CD4-positive, alpha-beta T cell (primary cell): ENCODE results near the gene PLCB2. TPM values are rescaled to one million over a fixed set of nuclear protein-coding genes. Genes with fewer than 3 reads are reported as not detected.

Experiments
- ATAC-seq: fragments of 200-7000 bp; cut with Tn5 transposase; one replicate; pipeline ENCODE4 v1.10.0; 2022; ENCODE audit warnings: mild to moderate bottlenecking; ENCODE audit not compliant: poor library complexity
- CTCF ChIA-PET: fragments of 350-600 bp; sonication (Branson Sonifier 250); formaldehyde crosslinking; loops from one replicate; lab custom pipeline; 2021; ENCODE audit warnings: antibody characterized with exemption, inconsistent platforms; lab: Charles Lee
- POLR2A ChIA-PET: fragments of 350-600 bp; sonication (Branson Sonifier 250); formaldehyde crosslinking; loops from one replicate; lab custom pipeline; 2021; ENCODE audit warnings: antibody characterized with exemption, inconsistent platforms; lab: Charles Lee
- DNase-seq, 14 experiments: peaks; one replicate each; pipeline ENCODE4 v3.0.0-alpha.2; 2013 to 2020; ENCODE audit warnings: mixed read lengths in 2 of 14
- H3K27ac ChIP-seq, 2 donors: one replicate each; pipeline versions ENCODE4 v1.5.1 to v1.7.0; 2013; ENCODE audit warnings: low read length in 2 of 2, low read depth in 1 of 2, mild to moderate bottlenecking in 1 of 2
- H3K27me3 ChIP-seq, 2 experiments: 1 replicate in 1 of 2; 2 replicates in 1 of 2; pipeline versions ENCODE4 v1.6.1 to v1.7.0; 2013; ENCODE audit warnings: low read length in 2 of 2, control low read depth in 1 of 2, mild to moderate bottlenecking in 1 of 2, moderate library complexity in 1 of 2; ENCODE audit not compliant: insufficient read depth in 2 of 2, control insufficient read depth in 1 of 2
- H3K36me3 ChIP-seq: one replicate; pipeline ENCODE4 v1.6.1; 2013; ENCODE audit warnings: low read length, control low read depth; ENCODE audit not compliant: insufficient read depth
- H3K4me1 ChIP-seq: one replicate; pipeline ENCODE4 v1.6.1; 2013; ENCODE audit warnings: low read length, control low read depth; ENCODE audit not compliant: insufficient read depth
- H3K4me3 ChIP-seq: one replicate; pipeline ENCODE4 v1.5.1; 2013; ENCODE audit warnings: mild to moderate bottlenecking, low read length, moderate library complexity
- H3K9me3 ChIP-seq, 2 experiments: 1 replicate in 1 of 2; 2 replicates in 1 of 2; pipeline versions ENCODE4 v1.6.1 to v1.7.0; 2013; ENCODE audit warnings: low read length in 2 of 2, mild to moderate bottlenecking in 2 of 2, control low read depth in 1 of 2, moderate library complexity in 1 of 2; ENCODE audit not compliant: control insufficient read depth in 1 of 2, insufficient read depth in 1 of 2
- H3K27ac Mint-ChIP-seq: one replicate; pipeline ENCODE4 v1.8.0; 2020; ENCODE audit warnings: mixed read lengths
- H3K27me3 Mint-ChIP-seq: one replicate; pipeline ENCODE4 v1.8.0; 2021; ENCODE audit warnings: mixed read lengths
- H3K36me3 Mint-ChIP-seq: one replicate; pipeline ENCODE4 v1.8.0; 2021; ENCODE audit warnings: low read depth, mixed read lengths
- H3K4me1 Mint-ChIP-seq: one replicate; pipeline ENCODE4 v1.8.0; 2021; ENCODE audit warnings: low read depth, mixed read lengths
- H3K4me3 Mint-ChIP-seq: one replicate; pipeline ENCODE4 v1.8.0; 2020; ENCODE audit warnings: mild to moderate bottlenecking, mixed read lengths
- H3K9me3 Mint-ChIP-seq: one replicate; pipeline ENCODE4 v1.8.0; 2020; ENCODE audit warnings: mixed read lengths
- intact Hi-C, 2 experiments: fragments of 100-400 bp; cut with DNase I in 1 of 2; cut with micrococcal nuclease in 1 of 2; formaldehyde crosslinking; loops; one replicate each; pipeline versions ENCODE4 v1.15.1 to v1.9.0; 2023 to 2025; cut with DNase I, micrococcal nuclease
- total RNA-seq, 174 experiments: library from RNA in 2 of 174; stranded (reverse) in 2 of 174; gene quantifications; one replicate each; pipeline ENCODE4 v1.2.3 and lab custom pipeline; 2021 to 2026
- TF ChIP-seq, protein P1 (sequence below): fragments of 200-600 bp; IDR thresholded peaks from one replicate; pipeline ENCODE4 v1.8.0; 2022; ENCODE audit warnings: antibody characterized with exemption, mild to moderate bottlenecking

PLCB2 gene
- total RNA-seq, 2 experiments from 2014 or later: 206 to 222 TPM

DNA sequence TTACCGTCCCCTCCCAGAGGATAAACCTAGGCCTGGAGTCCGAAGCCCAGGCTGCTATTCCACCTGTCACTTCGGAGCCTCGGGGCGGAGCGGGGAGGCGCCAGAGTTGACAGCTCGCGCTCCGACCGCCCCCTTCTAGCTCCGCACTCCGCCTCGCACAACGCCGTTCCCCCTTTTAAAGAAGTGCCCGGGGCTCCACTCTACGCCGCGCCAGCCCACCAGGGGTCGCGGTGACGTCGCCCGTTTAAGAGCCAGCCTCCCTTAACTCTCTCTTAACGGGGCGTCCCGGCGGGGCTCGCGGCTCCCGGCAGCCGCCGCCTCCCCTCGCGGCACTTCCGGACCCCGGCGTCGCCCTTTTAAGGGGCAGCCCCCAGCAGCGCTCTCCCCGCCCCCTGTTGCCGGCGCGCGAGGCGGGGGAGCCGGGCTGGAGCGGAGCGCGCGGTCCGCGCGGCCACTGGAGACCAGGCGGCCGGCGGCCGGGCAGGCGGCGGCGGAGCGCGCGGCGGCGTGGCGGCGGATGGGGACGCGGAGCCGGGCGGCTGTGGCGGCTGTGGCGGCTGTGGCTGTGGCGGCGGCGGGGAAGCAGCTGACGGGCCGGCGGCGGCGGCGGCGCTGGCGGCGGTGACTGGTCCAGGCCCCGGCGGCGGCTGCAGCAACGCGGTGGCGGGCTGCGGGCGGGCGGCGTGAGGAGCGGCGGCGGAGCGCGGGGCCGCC lies 15.7 kb upstream of the PLCB2 start, which contains the start of gene INAFM2:
INAFM2 (plus strand) TSS at position 454 of the 714 bp plus-strand sequence. CDS start 364 bp downstream, outside the sequence.
- Histone ChIP-seq H3K27ac (peak within 1 kb of the TSS; percentile 10 to 41), H3K27me3 (no peaks in the 10 kb centered on the region), H3K36me3 (no peaks in the 10 kb centered on the region), H3K4me1 (peaks cover 32% of the 10 kb centered on the region), H3K9me3 (no peaks in the 10 kb centered on the region), H3K4me3 (peak within 1 kb of the TSS; percentile 55)
- no peaks in the 10 kb centered on the region for H3K27me3 Mint-ChIP-seq
- POLR2A ChIA-PET: interaction anchor here (0.8 to 3.8 kb wide), 15 partner anchors 10 to 549 kb away, joined by 3 to 65 read pairs (median 4); partner anchors contain the start of genes ANKRD63, BAHD1, DISP2 and PLCB2
- intact Hi-C loops: loop anchor here (2.0 to 10.0 kb wide), 5 partner anchors 17 to 909 kb away; partner anchors contain the start of genes ANKRD63 (in 1 of the 2), BMF (in 1 of the 2), CHP1 (in 1 of the 2) and EXD1 (in 1 of the 2)
- no peaks in the 10 kb centered on the region for H3K36me3 Mint-ChIP-seq
- H3K4me3 Mint-ChIP-seq: peak within 1 kb of the TSS; percentile 92
- ATAC-seq: peak; percentile 84
- CTCF ChIA-PET: interaction anchor here (0.6 to 5.1 kb wide), 15 partner anchors 9 to 1866 kb away, joined by 3 to 55 read pairs (median 4); partner anchors contain the start of genes ANKRD63 and PLCB2
- peaks cover 36% of the 10 kb centered on the region for H3K4me1 Mint-ChIP-seq
- DNase-seq: peak; percentile 75 to 96 (median 87)
- no peaks in the 10 kb centered on the region for H3K9me3 Mint-ChIP-seq
- TF ChIP-seq, protein P1, sequence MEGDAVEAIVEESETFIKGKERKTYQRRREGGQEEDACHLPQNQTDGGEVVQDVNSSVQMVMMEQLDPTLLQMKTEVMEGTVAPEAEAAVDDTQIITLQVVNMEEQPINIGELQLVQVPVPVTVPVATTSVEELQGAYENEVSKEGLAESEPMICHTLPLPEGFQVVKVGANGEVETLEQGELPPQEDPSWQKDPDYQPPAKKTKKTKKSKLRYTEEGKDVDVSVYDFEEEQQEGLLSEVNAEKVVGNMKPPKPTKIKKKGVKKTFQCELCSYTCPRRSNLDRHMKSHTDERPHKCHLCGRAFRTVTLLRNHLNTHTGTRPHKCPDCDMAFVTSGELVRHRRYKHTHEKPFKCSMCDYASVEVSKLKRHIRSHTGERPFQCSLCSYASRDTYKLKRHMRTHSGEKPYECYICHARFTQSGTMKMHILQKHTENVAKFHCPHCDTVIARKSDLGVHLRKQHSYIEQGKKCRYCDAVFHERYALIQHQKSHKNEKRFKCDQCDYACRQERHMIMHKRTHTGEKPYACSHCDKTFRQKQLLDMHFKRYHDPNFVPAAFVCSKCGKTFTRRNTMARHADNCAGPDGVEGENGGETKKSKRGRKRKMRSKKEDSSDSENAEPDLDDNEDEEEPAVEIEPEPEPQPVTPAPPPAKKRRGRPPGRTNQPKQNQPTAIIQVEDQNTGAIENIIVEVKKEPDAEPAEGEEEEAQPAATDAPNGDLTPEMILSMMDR: peak; percentile 59
- peak within 1 kb of the TSS; percentile 79 for H3K27ac Mint-ChIP-seq

DNA sequence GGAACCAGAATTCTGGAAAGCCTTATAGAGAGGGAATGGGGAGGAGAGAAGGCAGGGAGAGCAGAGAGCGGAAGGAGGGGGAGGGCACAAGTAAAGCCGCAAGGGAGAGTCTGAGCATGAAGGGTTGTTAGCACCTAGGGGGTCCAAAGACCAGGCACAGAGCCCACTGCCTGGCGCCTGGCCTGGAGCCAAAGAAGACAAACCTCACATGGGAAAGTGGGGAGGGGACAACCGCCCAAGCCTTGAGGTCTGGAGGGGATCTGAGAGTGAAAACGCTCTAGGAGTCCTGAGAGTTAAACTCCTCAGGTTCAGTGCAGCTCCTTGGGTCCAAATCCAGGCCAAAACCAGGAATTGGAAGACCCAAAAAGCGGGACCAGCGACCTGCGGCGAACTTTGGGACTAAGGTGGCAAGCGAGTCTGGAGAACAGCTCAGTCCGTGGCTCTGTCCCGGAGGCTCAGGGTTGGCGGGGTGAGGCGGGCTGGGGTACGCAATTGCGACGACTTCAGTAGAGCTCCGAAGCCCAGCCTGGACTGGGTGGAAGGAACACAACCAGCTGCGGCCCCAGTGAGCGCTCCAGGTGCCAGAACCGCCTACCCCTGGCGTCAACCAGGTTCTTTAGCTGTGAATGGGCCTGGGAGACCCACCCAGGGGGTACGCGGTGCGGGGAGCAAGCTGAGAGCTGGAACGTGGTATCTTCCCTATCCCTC lies 14.9 kb upstream of the PLCB2 start:
- Mint-ChIP-seq H3K27me3 (no peaks in the 10 kb centered on the region), H3K4me3 (peak overlapping the region; percentile 86), H3K36me3 (no peaks in the 10 kb centered on the region), H3K9me3 (no peaks in the 10 kb centered on the region), H3K27ac (peak overlapping the region; percentile 79), H3K4me1 (peaks cover 36% of the 10 kb centered on the region)
- peak overlapping the region; percentile 51 for H3K4me3 ChIP-seq
- peak in 1 of 14 experiments; percentile 39 for DNase-seq
- H3K4me1 ChIP-seq: peaks cover 32% of the 10 kb centered on the region
- TF ChIP-seq, protein P1: no peak
- POLR2A ChIA-PET: interaction anchor here (0.8 to 3.8 kb wide), 15 partner anchors 9 to 548 kb away, joined by 3 to 65 read pairs (median 4); partner anchors contain the start of genes ANKRD63, DISP2 and PLCB2
- H3K27me3 ChIP-seq: no peaks in the 10 kb centered on the region
- no peaks in the 10 kb centered on the region for H3K9me3 ChIP-seq
- H3K27ac ChIP-seq: peak overlapping the region; percentile 10 to 41
- peak; percentile 4 for ATAC-seq
- CTCF ChIA-PET: interaction anchor here (0.6 to 5.1 kb wide), 15 partner anchors 9 to 1867 kb away, joined by 3 to 55 read pairs (median 4); partner anchors contain the start of genes ANKRD63 and PLCB2
- no peaks in the 10 kb centered on the region for H3K36me3 ChIP-seq
- intact Hi-C loops: loop anchor here (2.0 to 10.0 kb wide), 5 partner anchors 16 to 910 kb away; partner anchors contain the start of genes ANKRD63 (in 1 of the 2), BMF (in 1 of the 2), CHP1 (in 1 of the 2) and EXD1 (in 1 of the 2)

DNA sequence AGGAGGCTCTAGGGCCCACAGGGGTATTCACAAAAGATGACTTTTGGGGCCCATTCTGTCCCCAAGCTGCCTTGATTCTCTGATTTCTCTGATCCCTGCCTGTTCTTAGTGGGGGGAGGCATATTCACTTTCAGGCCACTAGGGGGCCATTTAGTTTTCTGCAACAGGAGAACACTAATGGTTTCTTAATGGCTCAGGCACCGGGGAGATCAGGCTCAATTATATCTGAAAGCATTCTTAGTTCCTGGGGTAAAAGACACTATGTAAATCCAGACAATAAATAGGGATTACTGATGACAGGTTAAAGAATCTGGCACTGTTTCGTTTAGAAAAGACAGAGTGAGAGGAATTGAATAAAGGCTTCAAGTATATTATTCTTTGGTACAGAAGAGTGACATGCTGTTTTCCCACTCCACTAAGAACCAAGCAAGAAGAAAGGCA lies 13.2 kb upstream of the PLCB2 start:
- CTCF ChIA-PET: interaction anchor here (0.6 to 5.1 kb wide), 9 partner anchors 8 to 42 kb away, joined by 3 to 55 read pairs (median 4); partner anchors contain the start of gene PLCB2
- POLR2A ChIA-PET: interaction anchor here (1.2 to 3.8 kb wide), 2 partner anchors 13 to 17 kb away, joined by 7 to 65 read pairs; partner anchors contain the start of gene PLCB2
- TF ChIP-seq, protein P1: peak; percentile 91
- peak in 10 of 14 experiments; percentile 31 to 83 (median 51) for DNase-seq
- Histone ChIP-seq H3K27ac (no peak overlapping the region), H3K36me3 (no peaks in the 10 kb centered on the region), H3K9me3 (no peaks in the 10 kb centered on the region), H3K4me3 (no peak overlapping the region), H3K27me3 (no peaks in the 10 kb centered on the region), H3K4me1 (peaks cover 32% of the 10 kb centered on the region)
- Mint-ChIP-seq H3K27me3 (no peaks in the 10 kb centered on the region), H3K4me1 (peaks cover 35% of the 10 kb centered on the region), H3K36me3 (no peaks in the 10 kb centered on the region), H3K9me3 (no peaks in the 10 kb centered on the region), H3K27ac (peak overlapping the region; percentile 37), H3K4me3 (peak overlapping the region; percentile 76)
- intact Hi-C loops: loop anchor here (1.0 to 10.0 kb wide), 4 partner anchors 17 to 911 kb away; partner anchors contain the start of genes ANKRD63 (in 1 of the 2), CHP1 (in 1 of the 2), EXD1 (in 1 of the 2) and FSIP1 (in 1 of the 2)
- ATAC-seq: peak; percentile 36
